HepG2 (cell line): ENCODE data around the gene WTAP. TPM values are rescaled to one million over a fixed set of nuclear protein-coding genes. Genes with fewer than 3 reads are reported as not detected.

ENCODE experiments used
- FOSL1 ChIP-seq: sonication (generic); formaldehyde crosslinking; IDR thresholded peaks from 2 replicates; pipeline ENCODE4 v1.9.0; 2021; ENCODE audit warnings: missing genetic modification reagents, borderline replicate concordance
- GABPA ChIP-seq, 2 experiments: IDR thresholded peaks; 2 replicates each; pipeline ENCODE4 v1.6.1; 2011 to 2016; ENCODE audit warnings: low read depth in 2 of 2, low read length in 1 of 2, missing biosample characterization in 1 of 2, missing genetic modification characterization in 1 of 2
- GLI4 ChIP-seq: sonication (generic); formaldehyde crosslinking; IDR thresholded peaks from 2 replicates; pipeline ENCODE4 v1.5.1; 2020; ENCODE audit warnings: missing genetic modification reagents, mild to moderate bottlenecking, moderate library complexity, borderline replicate concordance
- HMG20A ChIP-seq: IDR thresholded peaks from 2 replicates; pipeline ENCODE4 v1.6.1; 2016; ENCODE audit warnings: borderline replicate concordance
- HOXA3 ChIP-seq: sonication (generic); formaldehyde crosslinking; IDR thresholded peaks from 2 replicates; pipeline ENCODE4 v1.5.0; 2020; ENCODE audit warnings: missing genetic modification reagents
- JUND ChIP-seq: sonication (generic); formaldehyde crosslinking; IDR thresholded peaks from 2 replicates; pipeline ENCODE4 v1.8.0; 2022; ENCODE audit warnings: mild to moderate bottlenecking, missing genetic modification reagents
- MAFF ChIP-seq: IDR thresholded peaks from 2 replicates; pipeline ENCODE4 v1.6.1; 2011; ENCODE audit warnings: low read depth, low read length, improper control_type of control experiment
- MYNN ChIP-seq: sonication (generic); formaldehyde crosslinking; IDR thresholded peaks from 2 replicates; pipeline ENCODE4 v1.4.0; 2020; ENCODE audit warnings: mild to moderate bottlenecking, low read depth, missing genetic modification reagents
- NFATC3 ChIP-seq: sonication (generic); formaldehyde crosslinking; IDR thresholded peaks from 2 replicates; pipeline ENCODE4 v1.5.1; 2020; ENCODE audit warnings: mild to moderate bottlenecking, missing genetic modification reagents
- PAWR ChIP-seq: sonication (generic); formaldehyde crosslinking; IDR thresholded peaks from 2 replicates; pipeline ENCODE4 v1.4.0; 2020; ENCODE audit warnings: missing genetic modification reagents, mild to moderate bottlenecking, borderline replicate concordance
- SAP130 ChIP-seq: IDR thresholded peaks from 2 replicates; pipeline ENCODE4 v1.6.1; 2016; ENCODE audit warnings: low read depth
- SP1 ChIP-seq, 2 experiments: fragments of 450-650 bp in 1 of 2; sonication (generic) in 1 of 2; formaldehyde crosslinking in 1 of 2; IDR thresholded peaks; 2 replicates each; pipeline versions ENCODE4 v1.4.0 to v1.6.1; 2016 to 2020; ENCODE audit warnings: missing genetic modification reagents in 1 of 2
- YEATS4 ChIP-seq: sonication (generic); formaldehyde crosslinking; IDR thresholded peaks from 2 replicates; pipeline ENCODE4 v1.4.0; 2020; ENCODE audit warnings: missing genetic modification reagents, borderline replicate concordance
- ZNF253 ChIP-seq: sonication (generic); formaldehyde crosslinking; IDR thresholded peaks from 2 replicates; pipeline ENCODE4 v1.8.0; 2022; ENCODE audit warnings: mild to moderate bottlenecking, missing genetic modification reagents, borderline replicate concordance
- ZNF256 ChIP-seq: sonication (generic); formaldehyde crosslinking; conservative IDR thresholded peaks from 2 replicates; pipeline ENCODE4 v1.4.0; 2020; ENCODE audit warnings: missing genetic modification reagents
- ZNF3 ChIP-seq: IDR thresholded peaks from 2 replicates; pipeline ENCODE4 v1.7.0; 2017; ENCODE audit warnings: inconsistent platforms
- ZNF468 ChIP-seq: sonication (generic); formaldehyde crosslinking; IDR thresholded peaks from 2 replicates; pipeline ENCODE4 v1.8.0; 2022; ENCODE audit warnings: mild to moderate bottlenecking, moderate library complexity, missing genetic modification reagents
- ZNF761 ChIP-seq: sonication (generic); formaldehyde crosslinking; conservative IDR thresholded peaks from 2 replicates; pipeline ENCODE4 v1.4.0; 2020; ENCODE audit warnings: mild to moderate bottlenecking, missing genetic modification reagents
- ZNF83 ChIP-seq: sonication (generic); formaldehyde crosslinking; IDR thresholded peaks from 2 replicates; pipeline ENCODE4 v1.4.0; 2020; ENCODE audit warnings: missing genetic modification reagents, mild to moderate bottlenecking, borderline replicate concordance
- ZSCAN25 ChIP-seq: sonication (generic); formaldehyde crosslinking; IDR thresholded peaks from 2 replicates; pipeline ENCODE4 v1.8.0; 2022; ENCODE audit warnings: mild to moderate bottlenecking, missing genetic modification reagents
- polyA plus RNA-seq, 8 experiments: library from polyadenylated mRNA; depleted of rRNA in 3 of 8; stranded (reverse) in 7 of 8; unstranded in 1 of 8; fragments of >200 nt; fragmentation: Illumina TruSeq in 4 of 8; extraction: Trizol in 4 of 8; gene quantifications; 2 replicates each; pipeline versions ENCODE4 v1.2.1 to v1.2.3, GENCODE V29; 2011 to 2016; ENCODE audit warnings: low read depth in 4 of 8, missing spikeins in 1 of 8, mixed read lengths in 1 of 8; ENCODE audit not compliant: insufficient read depth in 1 of 8
- total RNA-seq, 5 experiments: library from RNA; depleted of rRNA; stranded (reverse); fragments of >200 nt; fragmentation: Illumina TruSeq; extraction: Trizol; gene quantifications; 2 replicates each; pipeline ENCODE4 v1.2.3, GENCODE V29; 2016; ENCODE audit warnings: low read depth in 1 of 5
- TF ChIP-seq, protein P1 (sequence below): conservative IDR thresholded peaks from 2 replicates; pipeline ENCODE4 v1.6.1; 2018; ENCODE audit warnings: missing genetic modification reagents
- TF ChIP-seq, protein P2 (sequence below): sonication (generic); formaldehyde crosslinking; IDR thresholded peaks from 2 replicates; pipeline ENCODE4 v1.8.0; 2022; ENCODE audit warnings: mild to moderate bottlenecking, missing genetic modification reagents; ENCODE audit not compliant: insufficient replicate concordance
- TF ChIP-seq, protein P3 (sequence below): sonication (generic); formaldehyde crosslinking; IDR thresholded peaks from 2 replicates; pipeline ENCODE4 v1.8.0; 2023; ENCODE audit warnings: mild to moderate bottlenecking, missing genetic modification reagents
- TF ChIP-seq, protein P4 (sequence below): sonication (generic); formaldehyde crosslinking; IDR thresholded peaks from 2 replicates; pipeline ENCODE4 v1.4.0; 2020; ENCODE audit warnings: missing genetic modification reagents

The WTAP gene
- total and polyA plus RNA-seq, 2 of the 13 experiments (the other 11 are each of a cell fraction or from before 2014, with no cell fraction given) = 31.6 to 167 TPM

GRCh38 chr6:159762681-159763293 lies 35.5 kb downstream of the WTAP start (continued):
- TF ChIP-seq, protein P1, sequence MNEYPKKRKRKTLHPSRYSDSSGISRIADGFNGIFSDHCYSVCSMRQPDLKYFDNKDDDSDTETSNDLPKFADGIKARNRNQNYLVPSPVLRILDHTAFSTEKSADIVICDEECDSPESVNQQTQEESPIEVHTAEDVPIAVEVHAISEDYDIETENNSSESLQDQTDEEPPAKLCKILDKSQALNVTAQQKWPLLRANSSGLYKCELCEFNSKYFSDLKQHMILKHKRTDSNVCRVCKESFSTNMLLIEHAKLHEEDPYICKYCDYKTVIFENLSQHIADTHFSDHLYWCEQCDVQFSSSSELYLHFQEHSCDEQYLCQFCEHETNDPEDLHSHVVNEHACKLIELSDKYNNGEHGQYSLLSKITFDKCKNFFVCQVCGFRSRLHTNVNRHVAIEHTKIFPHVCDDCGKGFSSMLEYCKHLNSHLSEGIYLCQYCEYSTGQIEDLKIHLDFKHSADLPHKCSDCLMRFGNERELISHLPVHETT (CRISPR knock-in tag) = 0 out of 2 replicates have a peak, but pooled peaks have one; percentile 1
- TF ChIP-seq JUND (CRISPR knock-in tag) (peak; percentile 82; the same call in 1 of the 2 replicates), GLI4 (CRISPR knock-in tag) (0 out of 2 replicates have a peak, but pooled peaks have one; percentile 45), MAFF (no peak), ZNF3 (CRISPR knock-in tag) (no peak), ZSCAN25 (CRISPR knock-in tag) (peak; percentile 82), ZNF468 (CRISPR knock-in tag) (peak; percentile 98), ZNF253 (CRISPR knock-in tag) (peak; percentile 89; the same call in 1 of the 2 replicates), FOSL1 (CRISPR knock-in tag) (no peak; the same call in 1 of the 2 replicates), PAWR (CRISPR knock-in tag) (0 out of 2 replicates have a peak, but pooled peaks have one; percentile 11), HOXA3 (CRISPR knock-in tag) (peak; percentile 70; the same call in 1 of the 2 replicates), SP1 (IDR thresholded peaks at IDR 0.05) (no peak), SP1 (CRISPR knock-in tag; IDR thresholded peaks at IDR 0.05) (peak; percentile 49; the same call in 1 of the 2 replicates), HMG20A (CRISPR knock-in tag) (peak; percentile 60; the same call in 1 of the 2 replicates), YEATS4 (CRISPR knock-in tag) (0 out of 2 replicates have a peak, but pooled peaks have one; percentile 9), NFATC3 (CRISPR knock-in tag) (peak; percentile 9; the same call in 1 of the 2 replicates), MYNN (no peak), ZNF83 (peak; percentile 89; the same call in 1 of the 2 replicates), ZNF256 (CRISPR knock-in tag) (no peak), ZNF761 (peak; percentile 88; the same call in 1 of the 2 replicates), SAP130 (peak; percentile 40; the same call in 1 of the 2 replicates), GABPA (IDR thresholded peaks at IDR 0.05; ENCODE audit: low read depth, low read length) (no peak), GABPA (CRISPR knock-in tag; IDR thresholded peaks at IDR 0.05; ENCODE audit: low read depth) (peak; percentile 8; the same call in 1 of the 2 replicates)
- TF ChIP-seq, protein P2, sequence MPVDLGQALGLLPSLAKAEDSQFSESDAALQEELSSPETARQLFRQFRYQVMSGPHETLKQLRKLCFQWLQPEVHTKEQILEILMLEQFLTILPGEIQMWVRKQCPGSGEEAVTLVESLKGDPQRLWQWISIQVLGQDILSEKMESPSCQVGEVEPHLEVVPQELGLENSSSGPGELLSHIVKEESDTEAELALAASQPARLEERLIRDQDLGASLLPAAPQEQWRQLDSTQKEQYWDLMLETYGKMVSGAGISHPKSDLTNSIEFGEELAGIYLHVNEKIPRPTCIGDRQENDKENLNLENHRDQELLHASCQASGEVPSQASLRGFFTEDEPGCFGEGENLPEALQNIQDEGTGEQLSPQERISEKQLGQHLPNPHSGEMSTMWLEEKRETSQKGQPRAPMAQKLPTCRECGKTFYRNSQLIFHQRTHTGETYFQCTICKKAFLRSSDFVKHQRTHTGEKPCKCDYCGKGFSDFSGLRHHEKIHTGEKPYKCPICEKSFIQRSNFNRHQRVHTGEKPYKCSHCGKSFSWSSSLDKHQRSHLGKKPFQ (CRISPR knock-in tag) = peak; percentile 40
- TF ChIP-seq, protein P3, sequence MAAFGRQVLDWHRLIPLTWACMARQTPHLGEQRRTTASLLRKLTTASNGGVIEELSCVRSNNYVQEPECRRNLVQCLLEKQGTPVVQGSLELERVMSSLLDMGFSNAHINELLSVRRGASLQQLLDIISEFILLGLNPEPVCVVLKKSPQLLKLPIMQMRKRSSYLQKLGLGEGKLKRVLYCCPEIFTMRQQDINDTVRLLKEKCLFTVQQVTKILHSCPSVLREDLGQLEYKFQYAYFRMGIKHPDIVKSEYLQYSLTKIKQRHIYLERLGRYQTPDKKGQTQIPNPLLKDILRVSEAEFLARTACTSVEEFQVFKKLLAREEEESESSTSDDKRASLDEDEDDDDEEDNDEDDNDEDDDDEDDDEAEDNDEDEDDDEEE (CRISPR knock-in tag) = peak; percentile 52; the same call in 1 of the 2 replicates
- TF ChIP-seq, protein P4, sequence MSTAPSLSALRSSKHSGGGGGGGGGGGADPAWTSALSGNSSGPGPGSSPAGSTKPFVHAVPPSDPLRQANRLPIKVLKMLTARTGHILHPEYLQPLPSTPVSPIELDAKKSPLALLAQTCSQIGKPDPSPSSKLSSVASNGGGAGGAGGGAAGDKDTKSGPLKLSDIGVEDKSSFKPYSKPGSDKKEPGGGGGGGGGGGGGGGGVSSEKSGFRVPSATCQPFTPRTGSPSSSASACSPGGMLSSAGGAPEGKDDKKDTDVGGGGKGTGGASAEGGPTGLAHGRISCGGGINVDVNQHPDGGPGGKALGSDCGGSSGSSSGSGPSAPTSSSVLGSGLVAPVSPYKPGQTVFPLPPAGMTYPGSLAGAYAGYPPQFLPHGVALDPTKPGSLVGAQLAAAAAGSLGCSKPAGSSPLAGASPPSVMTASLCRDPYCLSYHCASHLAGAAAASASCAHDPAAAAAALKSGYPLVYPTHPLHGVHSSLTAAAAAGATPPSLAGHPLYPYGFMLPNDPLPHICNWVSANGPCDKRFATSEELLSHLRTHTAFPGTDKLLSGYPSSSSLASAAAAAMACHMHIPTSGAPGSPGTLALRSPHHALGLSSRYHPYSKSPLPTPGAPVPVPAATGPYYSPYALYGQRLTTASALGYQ (CRISPR knock-in tag) = 0 out of 2 replicates have a peak, but pooled peaks have one; percentile 9
